Measurements from ENCODE around the gene DUSP22. TPM values are rescaled to one million over a fixed set of nuclear protein-coding genes. Genes with fewer than 3 reads are reported as not detected.

The DUSP22 gene
- total and polyA plus RNA-seq, 3 experiments from 2014 or later, result 24.4 to 38.5 (median 25.3) TPM

DNA sequence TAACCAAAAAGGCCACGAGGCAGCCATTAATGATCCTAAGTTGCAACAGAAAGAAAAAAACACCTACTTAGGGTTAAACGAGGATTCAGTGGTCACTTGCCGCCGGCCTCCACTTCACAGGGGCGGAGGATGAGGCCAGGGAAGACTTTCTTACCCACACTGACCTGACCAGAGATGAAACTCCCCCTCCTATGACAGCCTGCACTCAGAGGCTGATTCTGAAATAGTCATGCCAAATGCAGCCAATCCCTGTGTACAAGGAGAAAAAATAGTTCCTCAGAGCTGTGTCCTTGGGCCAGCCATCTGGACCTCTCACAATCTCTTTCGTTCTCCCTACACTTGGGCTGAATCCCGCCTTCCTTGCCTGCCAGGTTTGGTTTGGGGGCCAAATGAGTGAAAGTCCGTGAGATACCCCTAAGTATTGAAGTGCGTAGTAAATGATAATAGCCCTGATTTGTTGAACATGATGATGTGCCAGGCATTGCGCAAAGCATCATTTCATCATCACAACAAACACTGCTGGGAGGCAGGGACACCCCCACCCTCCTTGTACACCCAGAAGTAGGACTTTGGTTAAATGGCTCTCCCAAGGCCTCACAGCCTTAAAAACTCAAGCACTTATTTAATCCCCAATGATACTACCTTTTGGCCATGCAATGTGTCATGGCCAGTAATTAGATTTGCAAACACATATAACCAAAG, 96.1 kb downstream of the DUSP22 start:
- POLR2A ChIA-PET, result interaction anchor here (0.6 kb wide), 1 partner anchor 107 kb away, joined by 4 read pairs; no protein-coding TSS in a partner anchor

DNA sequence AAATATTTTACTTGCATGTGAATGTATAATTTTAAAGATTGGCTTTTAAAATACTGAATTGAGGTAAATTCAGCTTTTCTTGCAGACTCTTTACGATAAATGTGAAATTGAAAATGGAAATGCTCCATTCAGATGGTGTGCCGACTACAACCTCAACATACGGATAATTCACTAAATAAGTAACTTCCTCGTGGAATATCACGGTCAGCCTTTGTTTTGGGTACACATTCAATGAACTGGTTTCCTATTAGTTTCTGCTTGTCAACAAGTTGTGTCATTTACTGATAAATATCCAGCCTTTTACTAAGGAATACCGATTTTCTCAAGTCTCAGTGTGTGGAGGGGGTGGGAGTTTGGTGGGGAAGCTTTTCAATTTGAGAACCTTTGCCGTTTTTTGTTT, 96.9 kb downstream of the DUSP22 start:
- no peaks in the 10 kb centered on the region for H3K9me3 ChIP-seq (ENCODE audit: low read length)
- H3K27ac ChIP-seq (ENCODE audit: low read depth, low read length), result no peak overlapping the region
- peaks cover 9 to 15% of the 10 kb centered on the region in 2 donors for H3K27me3 Mint-ChIP-seq
- peak overlapping the region in 6 of 8 donors; percentile 11 to 75 (median 66) for H3K27ac Mint-ChIP-seq
- H3K4me3 ChIP-seq (ENCODE audit: low read length), result no peak overlapping the region
- peaks cover 26% of the 10 kb centered on the region for H3K4me1 ChIP-seq (ENCODE audit: insufficient read depth, low read length)
- no peak for DNase-seq
- ChIA-PET CTCF (interaction anchor here (1.2 to 2.7 kb wide), 4 partner anchors 15 to 357 kb away, joined by 3 to 9 read pairs (median 4); no protein-coding TSS in a partner anchor), POLR2A (no interaction called here)
- no peaks in the 10 kb centered on the region for H3K9me3 Mint-ChIP-seq
- H3K36me3 ChIP-seq (ENCODE audit: insufficient read depth, low read length), result no peaks in the 10 kb centered on the region
- no peaks in the 10 kb centered on the region for H3K27me3 ChIP-seq (ENCODE audit: insufficient read depth, low read length, poor library complexity, severe bottlenecking)
- peaks cover 23 to 29% (median 27%) of the 10 kb centered on the region in 3 donors for H3K4me1 Mint-ChIP-seq
- peaks cover 0 to 12% (median 0%) of the 10 kb centered on the region in 3 donors for H3K36me3 Mint-ChIP-seq
- peak overlapping the region in 6 of 7 donors; percentile 71 to 95 (median 87) for H3K4me3 Mint-ChIP-seq

More for the DNA sequence above, 96.1 kb downstream of the DUSP22 start:
- Histone ChIP-seq H3K4me3 (ENCODE audit: low read length) (no peak overlapping the region), H3K9me3 (ENCODE audit: low read length) (no peaks in the 10 kb centered on the region), H3K4me1 (ENCODE audit: insufficient read depth, low read length) (peaks cover 21% of the 10 kb centered on the region), H3K36me3 (ENCODE audit: insufficient read depth, low read length) (no peaks in the 10 kb centered on the region), H3K27ac (ENCODE audit: low read depth, low read length) (no peak overlapping the region), H3K27me3 (ENCODE audit: insufficient read depth, low read length, poor library complexity, severe bottlenecking) (no peaks in the 10 kb centered on the region)
- CTCF ChIA-PET, result interaction anchor here (1.1 to 1.3 kb wide), 2 partner anchors 136 to 200 kb away, joined by 3 read pairs; no protein-coding TSS in a partner anchor
- Mint-ChIP-seq H3K9me3 (no peaks in the 10 kb centered on the region), H3K4me3 (peak overlapping the region in 1 of 7 donors; percentile 25), H3K36me3 (peaks cover 0 to 9% (median 0%) of the 10 kb centered on the region in 3 donors), H3K27me3 (peaks cover 8 to 22% of the 10 kb centered on the region in 2 donors), H3K27ac (peak overlapping the region in 1 of 8 donors; percentile 84), H3K4me1 (peaks cover 18 to 22% (median 20%) of the 10 kb centered on the region in 3 donors)
- DNase-seq, result no peak

DNA sequence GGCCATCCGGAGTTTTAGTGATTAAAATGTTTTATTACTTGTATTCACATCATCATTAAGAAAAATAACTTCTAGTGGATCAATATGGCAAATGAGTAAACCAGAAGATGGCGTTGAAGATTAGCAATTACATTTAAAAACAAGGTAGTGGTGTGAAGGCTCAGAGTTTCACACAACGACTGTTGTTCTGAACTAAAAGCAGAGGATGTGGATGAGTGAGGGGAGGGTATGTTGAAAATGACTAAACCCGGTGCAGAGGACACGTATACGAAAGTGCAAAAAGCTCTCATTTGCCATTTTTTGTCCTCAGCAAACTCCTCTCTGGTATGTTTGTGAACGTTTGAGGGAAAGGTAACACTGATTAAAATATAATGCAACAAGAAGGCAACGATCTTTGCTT, 97.3 kb downstream of the DUSP22 start:
- Histone ChIP-seq H3K9me3 (ENCODE audit: low read length) (no peaks in the 10 kb centered on the region), H3K4me3 (ENCODE audit: low read length) (peak overlapping the region; percentile 15), H3K27me3 (ENCODE audit: insufficient read depth, low read length, poor library complexity, severe bottlenecking) (no peaks in the 10 kb centered on the region), H3K27ac (ENCODE audit: low read depth, low read length) (no peak overlapping the region), H3K36me3 (ENCODE audit: insufficient read depth, low read length) (no peaks in the 10 kb centered on the region), H3K4me1 (ENCODE audit: insufficient read depth, low read length) (peaks cover 28% of the 10 kb centered on the region)
- peaks cover 9 to 12% of the 10 kb centered on the region in 2 donors for H3K27me3 Mint-ChIP-seq
- peaks cover 0 to 12% (median 0%) of the 10 kb centered on the region in 3 donors for H3K36me3 Mint-ChIP-seq
- H3K4me1 Mint-ChIP-seq, result peaks cover 24 to 29% (median 28%) of the 10 kb centered on the region in 3 donors
- POLR2A ChIA-PET, result no interaction called here
- CTCF ChIA-PET, result interaction anchor here (1.2 to 2.7 kb wide), 4 partner anchors 15 to 356 kb away, joined by 3 to 9 read pairs (median 4); no protein-coding TSS in a partner anchor
- H3K27ac Mint-ChIP-seq, result peak overlapping the region in 7 of 8 donors; percentile 0 to 75 (median 64)
- no peaks in the 10 kb centered on the region for H3K9me3 Mint-ChIP-seq
- H3K4me3 Mint-ChIP-seq, result peak overlapping the region; percentile 71 to 95 (median 83)
- peak in 1 of 5 donors; percentile 30 for DNase-seq

DNA sequence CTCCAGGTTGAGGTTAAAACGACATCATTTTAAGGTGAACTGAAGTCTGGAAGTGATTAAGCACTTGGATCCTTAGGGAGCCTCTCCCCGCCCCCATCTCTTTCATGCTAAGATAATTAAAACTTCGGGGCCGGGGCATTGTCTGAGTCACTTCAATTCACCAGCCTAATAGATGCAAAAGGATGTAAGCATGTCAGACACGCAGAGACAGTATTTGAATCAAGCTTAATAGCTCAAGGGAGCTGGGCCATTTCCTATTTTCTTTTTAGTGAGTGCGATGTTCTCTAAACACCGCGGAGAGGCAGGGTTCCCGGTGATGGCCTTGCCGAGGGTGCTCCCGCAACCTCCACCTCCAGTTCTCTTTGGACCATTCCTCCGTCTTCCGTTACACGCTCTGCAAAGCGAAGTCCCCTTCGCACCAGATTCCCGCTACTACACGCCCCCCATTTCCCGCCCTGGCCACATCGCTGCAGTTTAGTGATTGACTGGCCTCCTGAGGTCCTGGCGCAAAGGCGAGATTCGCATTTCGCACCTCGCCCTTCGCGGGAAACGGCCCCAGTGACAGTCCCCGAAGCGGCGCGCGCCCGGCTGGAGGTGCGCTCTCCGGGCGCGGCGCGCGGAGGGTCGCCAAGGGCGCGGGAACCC, 98.7 kb downstream of the DUSP22 start:
- Histone ChIP-seq H3K4me1 (ENCODE audit: insufficient read depth, low read length) (peaks cover 28% of the 10 kb centered on the region), H3K36me3 (ENCODE audit: insufficient read depth, low read length) (no peaks in the 10 kb centered on the region), H3K4me3 (ENCODE audit: low read length) (peak overlapping the region; percentile 65), H3K9me3 (ENCODE audit: low read length) (no peaks in the 10 kb centered on the region), H3K27ac (ENCODE audit: low read depth, low read length) (no peak overlapping the region), H3K27me3 (ENCODE audit: insufficient read depth, low read length, poor library complexity, severe bottlenecking) (no peaks in the 10 kb centered on the region)
- H3K9me3 Mint-ChIP-seq, result no peaks in the 10 kb centered on the region
- peak overlapping the region in 6 of 8 donors; percentile 34 to 88 (median 76) for H3K27ac Mint-ChIP-seq
- H3K4me3 Mint-ChIP-seq, result peak overlapping the region; percentile 89 to 98 (median 93)
- peaks cover 24 to 34% (median 31%) of the 10 kb centered on the region in 3 donors for H3K4me1 Mint-ChIP-seq
- ChIA-PET POLR2A (interaction anchor here (0.8 to 1.8 kb wide), 4 partner anchors 51 to 108 kb away, joined by 3 to 4 read pairs (median 4); no protein-coding TSS in a partner anchor), CTCF (interaction anchor here (0.9 to 2.7 kb wide), 3 partner anchors 9 to 13 kb away, joined by 3 to 9 read pairs (median 3); no protein-coding TSS in a partner anchor)
- peaks cover 8 to 9% of the 10 kb centered on the region in 2 donors for H3K27me3 Mint-ChIP-seq
- peak in 1 of 5 donors; percentile 26 for DNase-seq
- H3K36me3 Mint-ChIP-seq, result peaks cover 0 to 25% (median 0%) of the 10 kb centered on the region in 3 donors

DNA sequence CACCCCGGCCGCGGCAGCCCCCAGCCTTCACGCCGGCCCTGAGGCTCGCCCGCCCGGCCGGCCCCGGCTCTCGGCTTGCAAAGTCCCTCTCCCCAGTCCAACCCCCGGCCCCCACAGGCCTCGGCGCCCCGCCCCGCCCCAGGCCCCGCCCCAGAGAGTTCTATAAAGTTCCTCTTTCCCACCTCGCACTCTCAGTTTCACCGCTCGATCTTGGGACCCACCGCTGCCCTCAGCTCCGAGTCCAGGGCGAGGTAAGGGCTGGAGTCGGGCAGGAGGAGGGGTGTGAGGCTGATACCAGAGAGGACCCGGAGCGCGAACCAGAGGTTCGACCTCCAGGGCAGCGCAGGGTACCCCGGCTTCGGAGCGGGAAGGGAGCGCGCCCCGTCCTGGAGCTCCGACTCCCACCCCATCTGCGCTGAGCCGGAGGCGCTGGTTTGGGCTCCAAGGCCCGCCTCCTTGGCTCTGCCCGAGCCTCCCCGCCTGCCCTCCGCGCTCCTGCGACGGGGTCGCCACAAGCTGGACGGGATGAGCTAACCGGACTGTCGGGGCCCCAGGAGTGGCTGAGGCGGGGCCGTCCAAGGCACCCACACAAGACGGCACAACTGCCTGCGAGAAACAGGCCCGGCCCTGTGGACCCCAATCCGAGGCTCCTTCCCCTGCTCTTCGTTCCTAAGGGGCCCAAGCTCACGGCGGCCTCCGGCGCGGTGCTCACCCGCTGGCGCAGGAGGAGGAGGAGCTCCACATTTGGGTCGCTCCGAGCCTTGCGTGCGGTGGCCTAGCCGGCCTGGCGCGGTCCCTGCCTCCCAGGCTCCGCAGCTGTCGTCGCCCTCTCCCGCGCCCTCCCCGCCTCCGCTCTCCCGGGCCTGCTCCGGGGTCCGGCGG, 99.5 kb downstream of the DUSP22 start, which contains the start of gene IRF4:
Gene IRF4 (plus strand): TSS at position 194 of the 882 bp plus-strand sequence. CDS start 1,401 bp downstream, outside the sequence.
- H3K4me1 Mint-ChIP-seq, result peaks cover 24 to 34% (median 31%) of the 10 kb centered on the region in 3 donors
- no peaks in the 10 kb centered on the region for H3K9me3 Mint-ChIP-seq
- Histone ChIP-seq H3K27me3 (ENCODE audit: insufficient read depth, low read length, poor library complexity, severe bottlenecking) (no peaks in the 10 kb centered on the region), H3K4me3 (ENCODE audit: low read length) (peak within 1 kb of the TSS; percentile 79), H3K36me3 (ENCODE audit: insufficient read depth, low read length) (no peaks in the 10 kb centered on the region), H3K9me3 (ENCODE audit: low read length) (no peaks in the 10 kb centered on the region), H3K27ac (ENCODE audit: low read depth, low read length) (no peak within 1 kb of the TSS), H3K4me1 (ENCODE audit: insufficient read depth, low read length) (peaks cover 28% of the 10 kb centered on the region)
- ChIA-PET POLR2A (interaction anchor here (0.6 to 1.8 kb wide), 6 partner anchors 11 to 202 kb away, joined by 3 to 6 read pairs (median 3); no protein-coding TSS in a partner anchor), CTCF (interaction anchor here (0.8 to 4.7 kb wide), 9 partner anchors 8 to 202 kb away, joined by 3 to 27 read pairs (median 5); no protein-coding TSS in a partner anchor)
- peaks cover 0 to 27% (median 0%) of the 10 kb centered on the region in 3 donors for H3K36me3 Mint-ChIP-seq
- H3K4me3 Mint-ChIP-seq, result peak within 1 kb of the TSS; percentile 91 to 99 (median 95)
- peaks cover 5 to 9% of the 10 kb centered on the region in 2 donors for H3K27me3 Mint-ChIP-seq
- peak in 4 of 5 donors; percentile 20 to 26 (median 26) for DNase-seq
- H3K27ac Mint-ChIP-seq, result peak within 1 kb of the TSS in 6 of 8 donors; percentile 73 to 88 (median 80)

DNA sequence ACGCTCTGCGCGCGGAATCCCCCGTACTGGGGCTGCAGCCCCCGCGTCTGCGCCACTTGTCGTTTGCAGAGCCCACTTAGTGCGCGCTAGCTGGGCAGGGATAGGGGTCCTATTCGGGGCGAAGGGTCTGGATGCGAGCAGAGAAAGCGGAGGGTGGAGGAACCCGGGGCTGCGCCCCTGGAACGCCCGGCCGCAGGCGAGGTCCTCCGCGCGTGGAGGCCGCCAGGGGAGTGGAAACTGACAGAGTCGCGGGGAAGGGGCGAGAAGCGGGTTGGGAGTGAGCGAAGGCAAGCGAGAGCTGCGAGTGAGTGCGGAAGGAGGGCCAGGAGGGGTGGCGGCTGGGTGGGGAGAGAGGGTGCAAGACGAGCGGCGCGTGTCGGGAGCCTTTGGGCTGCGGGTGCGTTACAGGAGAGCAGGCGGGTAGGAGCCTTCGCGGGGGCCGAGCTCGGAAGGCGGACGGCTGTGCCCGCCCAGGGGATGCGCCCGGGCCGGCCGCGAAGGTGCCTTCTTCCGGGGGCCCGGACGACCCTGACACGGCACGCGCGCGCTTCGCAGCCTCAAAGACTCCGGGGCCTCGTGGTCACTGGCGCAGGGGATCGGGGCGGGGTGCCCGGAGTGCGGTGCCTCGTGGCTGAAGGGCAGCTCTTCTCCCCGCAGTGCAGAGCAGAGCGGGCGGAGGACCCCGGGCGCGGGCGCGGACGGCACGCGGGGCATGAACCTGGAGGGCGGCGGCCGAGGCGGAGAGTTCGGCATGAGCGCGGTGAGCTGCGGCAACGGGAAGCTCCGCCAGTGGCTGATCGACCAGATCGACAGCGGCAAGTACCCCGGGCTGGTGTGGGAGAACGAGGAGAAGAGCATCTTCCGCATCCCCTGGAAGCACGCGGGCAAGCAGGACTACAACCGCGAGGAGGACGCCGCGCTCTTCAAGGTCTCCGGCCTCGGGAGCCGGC, 100.4 kb downstream of the DUSP22 start:
- peak overlapping the region; percentile 79 for H3K4me3 ChIP-seq (ENCODE audit: low read length)
- H3K27me3 ChIP-seq (ENCODE audit: insufficient read depth, low read length, poor library complexity, severe bottlenecking), result no peaks in the 10 kb centered on the region
- H3K4me3 Mint-ChIP-seq, result peak overlapping the region; percentile 89 to 99 (median 93)
- CTCF ChIA-PET, result interaction anchor here (0.7 to 4.7 kb wide), 8 partner anchors 10 to 203 kb away, joined by 3 to 27 read pairs (median 4); no protein-coding TSS in a partner anchor
- H3K9me3 Mint-ChIP-seq, result no peaks in the 10 kb centered on the region
- peaks cover 0 to 9% of the 10 kb centered on the region in 2 donors for H3K27me3 Mint-ChIP-seq
- H3K36me3 Mint-ChIP-seq, result peaks cover 0 to 36% (median 0%) of the 10 kb centered on the region in 3 donors
- peaks cover 28% of the 10 kb centered on the region for H3K4me1 ChIP-seq (ENCODE audit: insufficient read depth, low read length)
- POLR2A ChIA-PET, result interaction anchor here (0.5 to 0.8 kb wide), 4 partner anchors 10 to 203 kb away, joined by 3 to 6 read pairs (median 3); no protein-coding TSS in a partner anchor
- H3K4me1 Mint-ChIP-seq, result peaks cover 24 to 36% (median 33%) of the 10 kb centered on the region in 3 donors
- no peak overlapping the region for H3K27ac ChIP-seq (ENCODE audit: low read depth, low read length)
- no peaks in the 10 kb centered on the region for H3K9me3 ChIP-seq (ENCODE audit: low read length)
- DNase-seq, result peak in 4 of 5 donors; percentile 26 to 62 (median 32)
- no peaks in the 10 kb centered on the region for H3K36me3 ChIP-seq (ENCODE audit: insufficient read depth, low read length)
- H3K27ac Mint-ChIP-seq, result peak overlapping the region in 2 of 8 donors; percentile 39 to 70
